T-helper 9 cell (primary cell): Measurements from ENCODE around the gene TPD52L2.
"Not testable (repeated sequence)": the region's sequence is repeated elsewhere in the genome, so short reads cannot be mapped to it uniquely, and the experiment has no call there.

ENCODE experiments used
- DNase-seq: peaks from one replicate; pipeline ENCODE4 v3.0.0-alpha.2; 2020

Gene TPD52L2

DNA sequence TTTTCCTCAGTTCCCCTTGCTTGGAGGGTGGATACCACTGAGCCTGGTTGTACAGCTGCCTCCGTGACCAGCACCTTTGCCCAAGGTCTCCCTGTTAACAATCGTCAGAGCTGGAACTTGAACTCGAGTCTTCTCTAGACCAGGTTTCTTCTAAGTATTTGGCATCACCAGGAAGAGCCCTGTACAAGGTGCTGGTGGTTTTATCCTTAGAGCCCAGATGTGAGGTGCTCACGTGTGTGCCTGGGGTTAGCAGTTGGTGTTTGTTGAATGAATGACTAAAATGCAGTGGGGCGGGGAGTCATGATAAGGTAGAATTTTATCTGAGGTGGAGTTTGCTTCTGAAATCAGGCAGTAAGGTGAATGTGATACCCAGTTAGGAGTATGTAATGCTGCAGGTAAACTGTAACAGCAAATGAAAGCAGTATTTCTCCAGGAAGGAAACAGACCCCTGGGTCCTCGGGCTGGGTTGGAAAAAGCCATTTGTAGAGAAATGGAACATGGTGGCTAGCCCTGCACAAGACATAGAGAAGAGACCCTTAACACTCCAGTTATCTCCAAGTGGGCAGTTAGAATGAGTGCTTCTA, 33.0 kb downstream of the TPD52L2 start:
- DNase-seq: no peak

DNA sequence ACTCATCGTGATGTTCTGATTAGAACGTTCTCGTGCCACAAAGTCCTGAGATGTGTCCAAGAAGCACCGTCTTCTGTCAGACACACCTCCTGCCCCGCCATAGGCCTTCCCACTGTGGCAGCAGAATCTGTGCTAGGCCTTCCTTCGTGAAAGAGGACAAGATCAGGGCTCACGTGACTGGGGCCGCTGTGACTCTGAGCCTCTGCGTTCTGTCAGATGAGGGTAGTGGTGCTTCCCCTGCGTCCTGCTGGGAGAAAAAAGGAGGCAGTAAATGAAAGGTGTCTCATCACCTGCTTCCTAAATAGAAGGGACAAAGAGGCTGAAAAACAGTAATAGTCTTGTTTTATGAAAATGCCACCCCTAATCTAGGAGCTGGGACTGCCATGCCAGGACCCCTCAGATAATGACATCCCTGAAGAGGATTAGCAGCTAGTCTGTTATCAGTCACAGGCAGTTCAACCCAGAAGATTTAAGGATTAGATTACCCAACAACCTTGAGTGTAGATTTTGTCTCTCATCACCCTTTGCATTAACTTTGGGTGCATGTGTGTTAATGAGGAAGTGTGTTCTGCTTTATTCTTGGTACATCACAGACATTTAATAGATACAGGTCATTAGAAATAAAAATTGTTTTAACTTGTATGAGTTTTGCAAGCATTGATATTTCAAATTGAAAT, 34.0 kb downstream of the TPD52L2 start:
- DNase-seq: no peak

DNA sequence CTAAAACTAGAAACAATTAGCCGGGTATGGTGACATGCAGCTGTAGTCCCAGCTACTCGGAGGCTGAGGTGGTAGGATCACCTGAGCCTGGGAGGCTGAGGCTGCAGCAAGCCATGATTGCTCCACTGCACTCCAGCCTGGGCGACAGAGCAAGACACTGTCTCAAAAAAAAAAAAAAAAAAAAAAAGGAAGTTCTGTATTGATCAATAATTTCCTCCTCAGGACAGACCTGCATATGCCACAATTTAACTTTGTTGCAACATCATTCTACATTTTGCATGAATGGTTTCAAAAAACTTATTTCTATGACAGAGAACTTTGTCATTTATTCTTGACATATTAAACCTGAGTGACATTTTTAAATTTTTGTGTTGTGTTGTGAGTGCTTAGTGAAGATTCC, 35.3 kb downstream of the TPD52L2 start:
- DNase-seq: no peak

DNA sequence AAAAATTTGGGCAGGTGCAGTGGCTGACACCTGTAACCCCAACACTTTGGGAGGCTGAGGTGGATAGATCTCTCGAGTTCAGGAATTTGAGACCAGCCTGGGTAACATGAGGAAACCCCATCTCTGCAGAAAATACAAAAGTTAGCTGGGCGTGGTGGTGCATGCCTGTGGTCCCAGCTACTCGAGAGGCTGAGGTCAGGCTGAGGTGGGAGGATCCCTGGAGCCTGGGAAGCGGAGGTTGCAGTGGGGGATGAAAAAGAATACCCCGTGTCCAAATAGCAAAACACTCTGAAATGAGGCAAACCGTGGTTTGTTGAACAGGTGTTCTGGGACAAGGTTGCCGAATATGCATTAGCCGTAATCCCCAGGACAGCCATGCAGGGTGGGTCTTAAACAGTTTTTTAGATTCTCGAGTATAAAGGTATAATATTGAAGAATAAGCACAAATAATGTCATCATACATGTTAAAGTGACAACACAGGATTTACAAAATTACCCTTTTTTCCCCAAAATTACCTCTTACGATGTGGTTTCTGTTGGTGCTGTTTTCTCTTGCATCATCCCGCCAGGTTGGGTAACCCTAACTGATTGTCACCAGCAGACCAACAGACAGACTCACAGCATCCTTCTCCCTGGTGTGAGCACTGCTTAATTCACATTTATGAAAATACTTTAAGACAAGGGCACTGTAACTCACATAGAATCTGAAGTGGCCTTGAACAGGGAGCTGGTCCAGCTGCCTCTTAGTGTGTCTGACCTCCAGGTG, 38.9 kb downstream of the TPD52L2 start:
- no peak for DNase-seq

DNA sequence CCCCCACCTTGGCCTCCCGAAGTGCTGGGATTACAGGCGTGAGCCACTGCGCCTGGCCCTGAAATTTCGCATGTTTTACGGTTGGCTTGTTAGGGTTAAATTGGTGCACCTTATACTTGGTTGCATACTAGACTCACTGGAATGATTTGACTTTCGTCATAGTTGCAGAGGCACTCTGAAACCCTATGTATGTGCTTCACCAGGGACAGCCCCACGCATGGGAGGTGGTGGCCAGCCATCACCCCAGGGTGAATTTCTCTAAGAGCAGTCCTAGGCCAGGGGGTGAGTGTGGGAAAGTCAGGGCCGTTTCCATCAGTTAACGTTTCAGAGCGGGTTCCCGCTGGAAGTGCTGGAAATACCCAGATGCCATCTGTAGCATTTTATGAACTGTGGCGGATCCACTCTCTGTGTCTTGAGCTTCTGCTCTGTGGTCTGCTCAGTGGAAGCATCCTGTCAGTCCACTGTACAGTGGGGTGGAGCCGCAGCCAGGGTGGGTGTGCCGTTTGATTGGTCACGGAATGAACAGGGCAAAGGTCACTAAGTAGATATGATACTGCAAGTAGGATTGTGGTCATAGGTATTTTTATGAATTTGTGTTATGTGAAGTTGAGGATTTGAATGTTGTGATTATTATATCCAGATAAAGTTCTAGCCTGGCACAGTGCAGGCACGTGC, 43.1 kb downstream of the TPD52L2 start:
- no peak for DNase-seq

DNA sequence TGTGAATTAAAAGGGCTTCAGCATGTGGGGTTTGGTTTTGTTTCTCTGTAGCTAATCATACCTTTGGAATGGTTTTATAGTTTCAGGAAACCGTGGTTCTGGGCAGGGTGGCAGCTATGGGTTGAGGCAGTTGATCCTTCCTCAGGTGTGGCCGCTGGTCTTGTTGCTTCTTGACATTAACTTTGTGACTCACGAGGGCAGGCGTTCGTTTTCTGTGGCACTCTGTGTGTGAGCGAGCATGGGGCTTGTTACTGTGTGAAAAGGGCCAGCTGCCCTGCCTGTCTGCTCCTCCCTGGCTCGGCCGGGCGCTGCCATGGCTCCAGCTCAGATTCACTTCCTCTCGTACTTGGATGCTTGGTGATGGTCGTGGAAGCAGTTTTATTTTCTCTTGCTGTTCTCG, 46.1 kb downstream of the TPD52L2 start:
- DNase-seq: no peak

DNA sequence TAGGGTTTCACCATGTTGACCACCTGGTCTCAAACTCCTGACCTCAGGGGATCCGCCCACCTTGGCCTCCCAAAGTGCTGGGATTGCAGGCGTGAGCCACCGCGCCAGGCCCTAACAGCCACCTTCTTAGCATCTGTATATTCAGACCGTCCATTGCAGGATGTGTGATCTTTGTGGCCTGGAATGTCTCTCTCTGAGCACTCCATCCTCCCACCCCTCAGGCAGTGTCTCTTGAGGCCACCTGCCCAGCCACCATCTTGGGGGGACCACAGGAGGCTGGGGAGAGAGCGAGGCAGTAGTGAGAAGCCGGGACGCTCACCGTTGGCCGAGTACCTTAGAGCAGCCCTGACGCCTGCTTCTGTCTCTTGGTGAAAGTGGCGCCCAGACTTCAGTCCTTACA, 48.7 kb downstream of the TPD52L2 start:
- no peak for DNase-seq

DNA sequence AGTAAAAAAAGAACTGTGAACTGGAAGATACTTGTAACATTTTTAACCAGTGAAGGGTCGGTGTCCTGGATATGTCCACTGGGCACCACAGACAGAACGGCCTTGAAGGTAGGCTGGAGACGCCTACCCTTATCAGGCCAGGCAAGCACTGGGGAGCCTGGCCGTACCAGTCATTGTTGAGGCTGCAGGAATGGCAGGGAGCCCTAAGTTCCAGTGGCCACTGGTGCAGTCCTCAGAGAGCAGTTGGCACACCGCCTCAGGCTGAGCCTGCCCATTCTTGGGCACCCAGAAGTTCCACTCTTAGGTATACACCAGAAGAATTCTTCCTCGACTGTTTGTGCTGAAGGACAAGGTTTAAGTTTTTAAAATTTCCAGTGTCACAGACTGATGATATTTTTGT, 50.4 kb downstream of the TPD52L2 start:
- no peak for DNase-seq

DNA sequence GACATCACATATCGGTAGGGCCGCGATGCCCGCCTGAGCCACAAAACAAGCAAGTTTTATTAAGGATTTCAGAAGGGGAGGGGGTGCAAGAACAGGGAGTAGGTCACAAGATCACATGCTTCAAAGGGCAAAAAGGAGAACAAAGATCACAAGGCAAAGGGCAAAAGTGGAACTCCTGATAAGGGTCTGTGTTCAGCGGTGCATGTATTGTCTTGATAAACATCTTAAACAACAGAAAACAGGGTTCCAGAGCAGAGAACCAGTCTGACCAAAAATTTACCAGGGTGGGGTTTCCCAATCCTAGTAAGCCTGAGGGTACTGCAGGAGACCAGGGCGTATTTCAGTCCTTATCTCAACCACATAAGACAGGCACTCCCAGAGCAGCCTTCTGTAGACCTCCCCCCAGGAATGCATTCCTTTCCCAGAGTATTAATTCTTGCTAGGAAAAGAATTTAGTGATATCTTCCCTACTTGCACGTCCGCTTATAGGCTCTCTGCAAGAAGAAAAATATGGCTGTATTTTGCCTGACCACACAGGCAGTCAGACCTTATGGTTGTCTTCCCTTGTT, 51.4 kb downstream of the TPD52L2 start:
- DNase-seq: not testable (repeated sequence)

DNA sequence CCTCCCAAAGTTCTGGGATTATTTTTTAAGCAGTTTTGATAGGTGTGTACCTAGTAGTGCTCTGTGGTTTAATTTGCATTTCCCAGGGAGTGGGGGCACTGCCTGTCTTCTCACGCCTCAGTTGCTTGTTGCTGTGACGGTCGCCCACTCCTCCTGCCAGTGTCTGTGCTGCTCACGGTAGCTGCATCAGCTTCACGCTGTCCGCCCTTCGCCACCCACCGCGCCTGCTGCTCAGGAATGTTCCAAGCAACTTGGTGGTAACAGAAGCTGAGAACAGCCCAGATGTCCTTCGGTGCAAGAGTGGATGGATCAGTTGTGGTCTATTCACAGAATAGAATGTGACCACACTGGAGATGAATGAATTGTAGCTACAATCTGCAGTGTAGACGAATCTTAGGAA, 52.7 kb downstream of the TPD52L2 start:
- no peak for DNase-seq

DNA sequence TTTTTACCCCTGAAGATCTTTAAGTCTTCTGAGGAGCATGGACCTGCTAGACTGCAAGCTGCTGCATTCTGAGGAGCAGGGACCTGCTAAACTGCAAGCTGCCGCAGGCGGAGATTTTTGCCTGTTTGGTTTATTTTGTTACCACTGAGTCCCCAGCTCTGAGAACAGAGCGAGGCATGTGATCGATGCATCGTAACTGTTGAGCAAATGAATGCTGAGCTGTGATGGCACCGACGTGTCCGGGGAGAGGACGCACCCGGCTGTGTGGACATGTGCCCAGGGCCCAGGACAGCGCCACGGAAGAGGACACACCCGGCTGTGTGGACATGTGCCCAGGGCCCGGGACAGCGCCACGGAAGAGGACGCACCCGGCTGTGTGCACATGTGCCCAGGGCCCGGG, 54.1 kb downstream of the TPD52L2 start:
- DNase-seq: no peak

DNA sequence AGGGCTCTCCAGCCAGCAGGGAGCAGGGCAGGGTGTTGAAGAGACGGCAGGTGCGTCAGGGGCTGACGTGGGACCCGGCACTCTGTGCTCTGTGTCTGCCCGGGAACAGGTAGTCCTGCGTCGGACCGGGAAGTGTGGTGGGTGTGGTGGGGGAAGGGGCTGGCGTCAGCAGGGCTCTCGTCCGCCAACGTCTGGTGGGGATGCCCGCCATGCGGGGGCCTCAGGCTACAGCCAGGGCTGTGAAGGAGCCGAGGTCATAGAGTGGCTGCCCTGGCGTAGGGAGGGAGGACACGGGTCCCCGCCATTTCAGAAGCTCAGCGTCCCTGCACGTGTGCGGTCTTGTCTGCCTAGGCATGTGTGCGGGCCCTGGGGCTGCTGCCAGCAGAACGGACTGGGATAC, 55.2 kb downstream of the TPD52L2 start:
- DNase-seq: no peak

DNA sequence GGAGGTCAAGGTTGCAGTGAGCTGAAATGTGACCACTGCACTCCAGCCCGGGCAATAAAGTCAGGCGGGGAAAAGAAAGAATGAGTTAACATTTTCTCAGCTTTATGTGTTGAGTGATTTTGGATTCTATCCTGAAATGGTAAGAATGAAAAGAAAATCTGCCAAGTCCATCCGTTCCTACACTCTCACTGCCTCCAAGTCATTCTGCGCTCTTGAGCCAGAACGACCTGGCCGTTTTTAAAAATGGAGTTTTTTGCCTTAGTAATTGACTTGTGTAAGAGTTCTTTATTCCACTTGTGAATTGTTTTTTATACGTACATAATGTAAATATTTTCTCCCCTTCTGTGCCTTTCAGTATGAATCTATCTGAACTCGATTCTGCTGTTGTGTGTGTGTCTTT, 58.6 kb downstream of the TPD52L2 start:
- DNase-seq: no peak

DNA sequence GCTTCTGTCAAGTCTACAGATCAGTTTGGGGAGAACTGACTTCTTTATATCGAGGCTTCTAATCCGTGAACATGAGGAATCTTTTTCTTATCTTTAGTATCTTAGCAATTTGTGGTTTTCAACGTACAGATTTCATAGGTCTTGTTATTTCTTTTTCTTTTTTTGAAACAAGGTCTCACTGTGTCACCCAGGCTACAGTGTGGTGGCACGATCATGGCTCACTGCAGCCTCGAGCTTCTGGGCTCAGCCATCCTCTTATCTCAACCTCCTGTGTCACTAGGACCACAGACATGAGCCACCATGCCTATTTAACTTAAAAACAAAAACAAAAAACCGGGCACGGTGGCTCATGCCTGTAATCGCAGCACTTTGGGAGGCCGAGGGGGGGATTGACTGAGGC, 59.2 kb downstream of the TPD52L2 start:
- DNase-seq: no peak

DNA sequence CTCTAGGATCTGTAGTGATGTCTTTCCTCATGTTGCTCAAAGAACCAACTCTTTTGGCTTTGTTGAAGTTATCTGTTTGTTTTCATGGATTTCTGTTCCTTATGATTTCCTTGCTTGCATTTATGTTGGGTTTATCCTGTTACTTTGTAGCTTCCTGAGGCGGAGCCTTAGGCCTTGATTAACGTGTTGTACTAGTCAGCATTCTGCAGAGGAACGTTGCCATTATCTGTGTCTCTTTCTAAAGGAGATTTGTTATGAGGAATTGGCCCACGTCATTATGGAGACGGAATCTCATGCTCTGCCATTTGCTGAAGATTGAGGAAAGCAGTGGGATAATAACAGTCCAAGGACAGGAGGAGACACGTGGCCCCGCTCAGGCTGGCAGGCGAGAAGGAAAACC, 61.2 kb downstream of the TPD52L2 start:
- no peak for DNase-seq

DNA sequence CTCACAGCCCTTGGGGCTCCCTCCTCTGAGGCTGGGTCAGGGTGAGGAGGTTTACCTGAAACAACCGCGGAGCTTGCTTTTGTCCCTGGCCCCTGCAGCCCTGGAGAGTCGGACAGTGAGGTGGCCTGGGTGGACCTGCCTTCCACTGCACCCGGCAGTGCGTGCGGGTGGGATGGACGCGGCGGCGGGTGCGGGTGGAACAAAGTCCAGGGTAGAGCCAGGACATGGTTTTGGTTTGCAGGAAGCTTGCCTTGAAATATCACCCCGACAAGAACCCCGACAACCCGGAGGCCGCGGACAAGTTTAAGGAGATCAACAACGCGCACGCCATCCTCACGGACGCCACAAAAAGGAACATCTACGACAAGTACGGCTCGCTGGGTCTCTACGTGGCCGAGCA, 64.0 kb downstream of the TPD52L2 start:
- DNase-seq: no peak

DNA sequence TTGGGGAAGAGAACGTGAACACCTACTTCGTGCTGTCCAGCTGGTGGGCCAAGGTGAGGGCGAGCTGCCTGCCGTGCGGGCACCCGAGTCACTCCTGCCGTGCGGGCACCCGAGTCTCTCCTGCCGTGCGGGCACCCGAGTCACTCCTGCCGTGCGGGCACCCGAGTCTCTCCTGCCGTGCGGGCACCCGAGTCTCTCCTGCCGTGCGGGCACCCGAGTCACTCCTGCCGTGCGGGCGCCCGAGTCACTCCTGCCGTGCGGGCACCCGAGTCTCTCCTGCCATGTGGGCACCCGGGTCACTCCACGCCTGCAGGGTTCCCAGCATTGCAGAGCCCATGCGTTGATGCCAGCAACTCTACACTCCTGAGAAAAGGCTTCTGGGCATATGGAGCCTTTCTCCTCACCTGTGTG, 64.4 kb downstream of the TPD52L2 start:
- not testable (repeated sequence) for DNase-seq

DNA sequence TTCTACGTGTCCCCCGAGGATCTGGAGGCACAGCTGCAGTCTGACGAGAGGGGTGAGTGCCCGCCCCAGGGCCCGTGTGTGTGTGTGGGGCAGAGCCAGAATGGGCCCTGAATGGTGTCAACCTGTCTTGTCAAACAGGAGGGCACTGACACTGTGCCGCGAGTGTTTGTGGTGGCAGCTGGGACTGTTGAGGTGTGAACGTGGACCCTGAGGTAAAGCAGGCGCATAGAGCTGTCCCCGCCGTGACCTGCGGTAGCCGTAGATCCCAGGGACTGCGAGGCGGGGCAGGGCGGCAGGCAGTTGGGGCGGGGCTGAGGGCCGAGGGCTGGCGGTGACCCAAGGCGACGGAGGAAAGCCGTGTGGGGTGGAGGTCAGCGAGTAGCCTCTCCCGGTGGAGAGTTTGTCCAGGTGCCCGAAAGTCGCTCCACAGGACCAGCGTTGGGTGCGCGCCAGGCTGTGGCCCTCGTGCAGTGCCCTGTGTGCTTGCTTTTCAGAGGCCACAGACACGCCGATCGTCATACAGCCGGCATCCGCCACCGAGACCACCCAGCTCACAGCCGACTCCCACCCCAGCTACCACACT, 66.0 kb downstream of the TPD52L2 start:
- no peak for DNase-seq

DNA sequence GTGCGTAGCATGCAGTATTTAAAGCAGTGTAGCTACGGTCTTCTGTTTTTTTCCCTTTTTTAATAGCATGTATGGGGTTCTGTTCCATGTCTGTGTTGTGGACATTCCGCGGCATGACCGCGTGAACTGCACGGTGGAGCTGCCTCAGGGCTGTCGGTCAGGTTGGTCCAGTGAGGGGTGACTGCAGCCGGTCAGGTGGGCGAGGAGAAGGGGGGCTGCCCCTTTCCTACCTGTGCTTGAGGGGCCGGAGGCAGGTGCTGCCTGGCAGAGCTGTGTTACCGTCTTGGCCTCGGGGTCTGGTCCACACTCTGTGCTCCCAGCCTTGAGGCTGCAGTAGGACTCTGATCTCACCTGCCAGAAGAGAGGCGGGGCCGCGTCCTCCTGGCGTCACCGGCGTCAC, 66.7 kb downstream of the TPD52L2 start:
- no peak for DNase-seq

DNA sequence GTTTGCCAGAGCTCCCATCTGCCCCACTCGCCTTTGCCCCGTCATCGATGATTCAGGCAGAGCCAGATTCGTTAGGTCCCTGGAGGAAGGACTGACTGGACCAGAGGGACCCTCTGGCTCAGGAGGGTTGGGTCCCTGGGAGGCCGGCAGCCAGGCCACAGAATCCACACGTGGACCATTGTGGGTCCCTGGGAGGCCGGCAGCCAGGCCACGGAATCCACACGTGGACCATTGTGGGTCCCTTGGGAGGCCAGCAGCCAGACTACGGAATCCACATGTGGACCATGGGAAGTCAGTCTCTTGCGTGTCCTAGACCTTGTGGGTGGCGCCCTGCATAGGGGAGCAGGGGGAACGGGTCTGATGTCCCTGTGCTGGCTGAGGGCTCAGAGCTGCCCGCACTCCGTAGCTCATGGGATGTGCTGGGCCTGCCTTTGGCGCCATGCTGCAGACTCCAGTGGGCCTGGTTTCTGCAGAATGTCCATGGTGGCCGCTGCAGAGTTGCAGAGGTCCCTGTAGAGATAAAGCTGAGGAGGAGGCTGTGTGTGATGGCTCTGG, 67.6 kb downstream of the TPD52L2 start:
- no peak for DNase-seq

DNA sequence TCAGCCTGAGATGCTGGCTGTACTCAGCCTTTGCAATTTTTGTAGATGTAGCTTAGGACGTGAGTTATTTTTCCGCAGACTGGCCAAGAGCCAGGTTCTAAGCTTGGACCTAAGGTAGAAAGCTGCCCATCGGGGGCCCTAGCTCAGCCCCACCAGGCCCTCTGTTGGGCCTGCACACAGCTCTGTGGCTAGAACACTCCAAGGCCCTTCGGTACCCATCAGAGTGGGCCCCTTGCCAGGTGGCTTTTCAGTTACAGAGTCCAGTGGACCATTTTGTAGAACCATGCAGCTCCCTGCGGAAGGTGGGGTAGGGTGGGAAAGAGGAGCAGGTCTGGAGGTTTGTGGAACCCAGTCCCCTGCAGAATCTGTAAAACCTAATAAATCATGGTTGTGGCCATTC, 68.6 kb downstream of the TPD52L2 start:
- DNase-seq: no peak

DNA sequence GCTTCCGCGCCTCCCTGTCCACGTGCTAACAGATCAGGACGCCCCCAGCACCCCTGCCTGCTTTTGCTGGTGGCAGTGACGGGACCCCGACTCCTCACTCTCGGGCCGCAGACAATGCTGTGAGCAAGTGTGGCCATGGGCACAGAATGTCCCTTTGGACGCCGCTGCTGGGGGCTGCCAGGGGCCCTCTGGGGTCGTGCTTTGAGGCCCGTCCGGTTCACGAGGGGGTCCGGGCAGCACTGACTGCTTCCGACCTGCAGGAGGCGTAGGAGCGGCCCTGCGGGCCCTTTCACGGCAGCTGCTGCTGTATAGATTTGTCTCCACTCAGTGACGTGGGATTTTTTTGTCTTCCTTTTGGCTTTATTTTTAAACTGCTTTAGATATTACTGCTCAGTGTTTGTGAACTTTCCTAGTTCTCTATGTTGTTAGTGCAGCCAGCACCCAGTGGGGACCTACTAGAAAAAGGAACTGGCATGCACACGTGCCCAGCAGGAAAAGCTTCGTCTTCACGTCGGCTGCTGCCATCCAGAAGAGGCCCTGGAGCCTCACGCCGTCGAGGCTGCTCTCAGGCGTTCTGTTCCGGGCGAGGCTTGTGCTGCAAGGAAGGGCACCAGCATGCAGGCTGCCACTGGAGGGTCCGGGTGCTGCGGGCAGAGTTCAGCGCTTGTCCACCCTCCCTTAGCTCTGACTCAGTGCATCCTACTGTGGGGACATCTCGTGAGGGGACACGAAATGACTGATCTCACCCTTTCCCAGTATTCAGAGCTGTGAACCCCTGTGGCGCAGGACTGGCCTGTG, 69.4 kb downstream of the TPD52L2 start:
- no peak for DNase-seq
